Astrocyte of the cerebellum (primary cell): ENCODE measurements around the gene ATP9B.

ENCODE experiments used
- DNase-seq: peaks from one replicate; pipeline ENCODE4 v3.0.0-alpha.2; 2011; ENCODE audit warnings: low read depth
- H3K4me3 ChIP-seq: 2 replicates; pipeline ENCODE4 v1.5.1; 2011; ENCODE audit warnings: mild to moderate bottlenecking, low read depth, low read length, moderate library complexity
- CTCF ChIP-seq: IDR thresholded peaks from 2 replicates; pipeline ENCODE4 v1.5.1; 2012; ENCODE audit warnings: low read length, low read depth, moderate library complexity, mild to moderate bottlenecking; ENCODE audit errors: missing control alignments
- in situ Hi-C: cut with HindIII; loops from 2 replicates; pipeline ENCODE4 v1.10.0; 2017; ENCODE audit warnings: low sequenced_read_pairs

ATP9B gene

GRCh38 chr18:79367480-79367879 lies 298.3 kb downstream of the ATP9B start:
- no peak for DNase-seq
- no peak overlapping the region for H3K4me3 ChIP-seq
- TF ChIP-seq CTCF = no peak
- in situ Hi-C loops = no loop called here

- in situ Hi-C loops = no loop called here
- peak; percentile 62 for DNase-seq
Measured at GRCh38 chr18:79367989-79368388, 298.8 kb downstream of the ATP9B start.

GRCh38 chr18:79368681-79369080 lies 299.5 kb downstream of the ATP9B start:
- DNase-seq = no peak

More at GRCh38 chr18:79367989-79368388, 298.8 kb downstream of the ATP9B start:
- H3K4me3 ChIP-seq = no peak overlapping the region
- TF ChIP-seq CTCF = no peak

GRCh38 chr18:79371561-79372121 lies 302.4 kb downstream of the ATP9B start:
- TF ChIP-seq CTCF = no peak

More at GRCh38 chr18:79368681-79369080, 299.5 kb downstream of the ATP9B start:
- H3K4me3 ChIP-seq = no peak overlapping the region
- TF ChIP-seq CTCF = no peak
- in situ Hi-C loops = no loop called here

GRCh38 chr18:79372461-79372860 lies 303.3 kb downstream of the ATP9B start:
- in situ Hi-C loops = no loop called here
- no peak overlapping the region for H3K4me3 ChIP-seq
- no peak for TF ChIP-seq CTCF
- no peak for DNase-seq

More at GRCh38 chr18:79371561-79372121, 302.4 kb downstream of the ATP9B start:
- in situ Hi-C loops = no loop called here
- no peak for DNase-seq
- H3K4me3 ChIP-seq = no peak overlapping the region

GRCh38 chr18:79372991-79373390 lies 303.8 kb downstream of the ATP9B start:
- no peak overlapping the region for H3K4me3 ChIP-seq
- no peak for TF ChIP-seq CTCF
- in situ Hi-C loops = no loop called here
- DNase-seq = no peak

- no peak overlapping the region for H3K4me3 ChIP-seq
- TF ChIP-seq CTCF = no peak
- DNase-seq = no peak
- in situ Hi-C loops = no loop called here
Measured at GRCh38 chr18:79373736-79374135, 304.5 kb downstream of the ATP9B start.
